ENCODE data around the gene CAPN11.

Gene CAPN11

GRCh38 chr6:44201638-44202303 lies 43.2 kb downstream of the CAPN11 start:
- no peak for ATAC-seq (ENCODE audit: insufficient read depth, low read depth)
- Histone ChIP-seq H3K27me3 (ENCODE audit: insufficient read depth, low read length, poor library complexity) (peaks cover 3% of the 10 kb centered on the region), H4K20me1 (ENCODE audit: insufficient read depth, low read length) (peaks cover 5% of the 10 kb centered on the region; the same call in 1 of the 2 replicates), H3K79me2 (ENCODE audit: insufficient read depth, low read length) (no peaks in the 10 kb centered on the region), H3K36me3 (ENCODE audit: insufficient read depth, low read length) (no peaks in the 10 kb centered on the region), H2AFZ (ENCODE audit: low read depth, low read length) (no peak overlapping the region), H3K4me2 (ENCODE audit: insufficient read depth, low read length) (no peak overlapping the region), H3K4me3 (ENCODE audit: low read depth in 1 of 2, low read length in 2 of 2) (no peak overlapping the region), H3K4me1 (ENCODE audit: insufficient read depth, low read length) (no peaks in the 10 kb centered on the region), H3K9ac (ENCODE audit: low read depth, low read length) (no peak overlapping the region), H3K9me3 (ENCODE audit: insufficient read depth, low read length, severe bottlenecking) (no peaks in the 10 kb centered on the region), H3K27ac (ENCODE audit: low read length) (no peak overlapping the region)
- TF ChIP-seq EZH2 (IDR thresholded peaks at IDR 0.05; ENCODE audit: borderline replicate concordance, low read depth, low read length, severe bottlenecking) = no peak
- TF ChIP-seq, protein P1, sequence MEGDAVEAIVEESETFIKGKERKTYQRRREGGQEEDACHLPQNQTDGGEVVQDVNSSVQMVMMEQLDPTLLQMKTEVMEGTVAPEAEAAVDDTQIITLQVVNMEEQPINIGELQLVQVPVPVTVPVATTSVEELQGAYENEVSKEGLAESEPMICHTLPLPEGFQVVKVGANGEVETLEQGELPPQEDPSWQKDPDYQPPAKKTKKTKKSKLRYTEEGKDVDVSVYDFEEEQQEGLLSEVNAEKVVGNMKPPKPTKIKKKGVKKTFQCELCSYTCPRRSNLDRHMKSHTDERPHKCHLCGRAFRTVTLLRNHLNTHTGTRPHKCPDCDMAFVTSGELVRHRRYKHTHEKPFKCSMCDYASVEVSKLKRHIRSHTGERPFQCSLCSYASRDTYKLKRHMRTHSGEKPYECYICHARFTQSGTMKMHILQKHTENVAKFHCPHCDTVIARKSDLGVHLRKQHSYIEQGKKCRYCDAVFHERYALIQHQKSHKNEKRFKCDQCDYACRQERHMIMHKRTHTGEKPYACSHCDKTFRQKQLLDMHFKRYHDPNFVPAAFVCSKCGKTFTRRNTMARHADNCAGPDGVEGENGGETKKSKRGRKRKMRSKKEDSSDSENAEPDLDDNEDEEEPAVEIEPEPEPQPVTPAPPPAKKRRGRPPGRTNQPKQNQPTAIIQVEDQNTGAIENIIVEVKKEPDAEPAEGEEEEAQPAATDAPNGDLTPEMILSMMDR (IDR thresholded peaks at IDR 0.05; ENCODE audit: borderline replicate concordance, extremely low read depth, low read length, poor library complexity, severe bottlenecking) = no peak
- DNase-seq = no peak

DNA sequence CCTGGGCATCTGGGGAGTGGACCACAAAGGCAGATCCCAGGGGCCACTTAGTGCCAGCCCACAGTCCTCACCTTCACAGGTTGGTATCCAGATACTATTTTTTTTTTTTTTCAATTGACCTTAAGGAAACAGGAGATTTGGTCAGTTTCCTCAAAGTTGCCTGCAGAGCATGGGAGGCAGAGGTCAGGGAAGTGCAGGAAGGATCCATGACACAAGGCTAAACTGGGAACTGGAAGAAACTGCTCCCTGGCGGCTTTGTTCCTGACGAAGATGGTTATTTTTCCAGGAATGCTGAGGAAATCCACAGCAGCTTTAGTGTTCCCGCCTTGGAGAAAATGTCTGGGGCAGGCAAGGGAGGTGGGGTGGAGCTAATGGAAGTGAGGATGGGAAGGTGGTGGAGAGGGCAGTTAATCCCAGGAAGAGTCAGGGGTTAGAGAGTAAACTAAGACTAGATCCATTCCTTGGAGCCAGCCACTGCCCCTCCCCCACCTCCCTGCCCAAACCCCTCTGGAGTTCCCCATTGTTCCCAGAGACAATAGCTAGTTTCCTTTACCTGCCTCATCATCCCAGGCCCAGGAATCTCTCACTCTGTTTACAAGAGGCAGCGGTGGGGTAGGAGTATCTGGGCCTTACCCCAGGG lies 43.8 kb downstream of the CAPN11 start:
- Histone ChIP-seq H4K20me1 (ENCODE audit: insufficient read depth, low read length) (peaks cover 5% of the 10 kb centered on the region; the same call in 1 of the 2 replicates), H3K36me3 (ENCODE audit: insufficient read depth, low read length) (no peaks in the 10 kb centered on the region), H3K4me2 (ENCODE audit: insufficient read depth, low read length) (no peak overlapping the region), H3K4me1 (ENCODE audit: insufficient read depth, low read length) (no peaks in the 10 kb centered on the region), H3K4me3 (ENCODE audit: low read depth in 1 of 2, low read length in 2 of 2) (no peak overlapping the region), H3K9me3 (ENCODE audit: insufficient read depth, low read length, severe bottlenecking) (no peaks in the 10 kb centered on the region), H3K79me2 (ENCODE audit: insufficient read depth, low read length) (no peaks in the 10 kb centered on the region), H3K27ac (ENCODE audit: low read length) (no peak overlapping the region), H3K27me3 (ENCODE audit: insufficient read depth, low read length, poor library complexity) (peaks cover 3% of the 10 kb centered on the region), H2AFZ (ENCODE audit: low read depth, low read length) (no peak overlapping the region), H3K9ac (ENCODE audit: low read depth, low read length) (no peak overlapping the region)
- no peak for TF ChIP-seq EZH2 (IDR thresholded peaks at IDR 0.05; ENCODE audit: borderline replicate concordance, low read depth, low read length, severe bottlenecking)
- TF ChIP-seq, protein P1 (IDR thresholded peaks at IDR 0.05; ENCODE audit: borderline replicate concordance, extremely low read depth, low read length, poor library complexity, severe bottlenecking) = no peak
- ATAC-seq (ENCODE audit: insufficient read depth, low read depth) (no peak), DNase-seq (no peak)

DNA sequence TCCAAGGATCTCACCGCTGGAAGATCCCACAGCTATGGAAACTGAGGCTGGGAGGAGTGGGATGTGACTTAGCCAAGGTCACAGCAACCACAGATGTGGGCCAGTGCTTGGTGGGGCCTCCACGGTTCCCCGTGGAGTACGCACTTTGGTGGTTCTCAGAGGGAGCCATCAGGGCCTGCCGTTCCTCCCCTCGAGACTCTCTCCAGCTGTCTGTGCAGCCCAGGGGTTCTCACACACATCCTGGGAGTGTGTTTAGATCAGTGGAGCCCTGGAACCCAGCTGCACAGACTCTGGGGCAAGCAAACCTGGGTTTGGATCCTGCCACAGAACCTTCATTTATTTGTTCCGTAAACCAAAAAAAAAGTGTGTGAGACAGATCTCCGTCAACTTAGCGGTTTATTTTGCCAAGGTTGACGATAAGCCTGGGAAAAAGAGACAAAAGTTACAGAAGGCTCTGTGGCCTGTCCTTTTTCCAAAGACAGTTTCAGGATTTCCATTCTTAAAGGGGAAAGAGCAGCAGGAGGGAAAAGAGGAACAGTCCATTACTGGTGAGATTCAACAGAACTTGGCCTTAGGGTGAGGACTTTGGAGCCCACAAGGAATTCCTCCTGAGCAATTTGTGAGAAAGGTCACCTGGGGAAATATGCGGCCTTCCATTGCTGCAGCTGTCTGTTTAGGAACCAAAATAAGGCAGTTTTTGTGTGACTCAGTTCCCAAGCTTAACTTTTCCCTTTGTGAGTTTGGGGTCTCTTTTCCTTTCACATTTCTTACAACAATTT lies 44.5 kb downstream of the CAPN11 start:
- no peak overlapping the region for H3K4me3 ChIP-seq (ENCODE audit: low read depth in 1 of 2, low read length in 2 of 2)
- ATAC-seq (ENCODE audit: insufficient read depth, low read depth) (no peak), DNase-seq (no peak)
- no peaks in the 10 kb centered on the region for H3K9me3 ChIP-seq (ENCODE audit: insufficient read depth, low read length, severe bottlenecking)
- no peak overlapping the region for H3K4me2 ChIP-seq (ENCODE audit: insufficient read depth, low read length)
- TF ChIP-seq, protein P1 (IDR thresholded peaks at IDR 0.05; ENCODE audit: borderline replicate concordance, extremely low read depth, low read length, poor library complexity, severe bottlenecking) = no peak
- no peak for TF ChIP-seq EZH2 (IDR thresholded peaks at IDR 0.05; ENCODE audit: borderline replicate concordance, low read depth, low read length, severe bottlenecking)
- peaks cover 5% of the 10 kb centered on the region; the same call in 1 of the 2 replicates for H4K20me1 ChIP-seq (ENCODE audit: insufficient read depth, low read length)
- H3K79me2 ChIP-seq (ENCODE audit: insufficient read depth, low read length) = no peaks in the 10 kb centered on the region
- H3K9ac ChIP-seq (ENCODE audit: low read depth, low read length) = no peak overlapping the region
- no peak overlapping the region for H3K27ac ChIP-seq (ENCODE audit: low read length)
- H3K4me1 ChIP-seq (ENCODE audit: insufficient read depth, low read length) = no peaks in the 10 kb centered on the region
- no peaks in the 10 kb centered on the region for H3K36me3 ChIP-seq (ENCODE audit: insufficient read depth, low read length)
- H3K27me3 ChIP-seq (ENCODE audit: insufficient read depth, low read length, poor library complexity) = peaks cover 3% of the 10 kb centered on the region
- H2AFZ ChIP-seq (ENCODE audit: low read depth, low read length) = no peak overlapping the region

Measured in DND-41 (cell line).